Bronchial smooth muscle cell (primary cell): Measurements from ENCODE around the gene TRIM29. TPM values are rescaled to one million over a fixed set of nuclear protein-coding genes. Genes with fewer than 3 reads are reported as not detected.

Experiments used
- total RNA-seq: library from RNA; depleted of rRNA; stranded (reverse); fragments of >200 nt; gene quantifications from 2 replicates; pipeline ENCODE4 v1.2.1, GENCODE V29; 2014

TRIM29 gene
- total RNA-seq, result 0.16 and 0.94 TPM in 2 replicates

GRCh38 chr11:120137611-120138521, at the start of gene TRIM29:
TSS of gene TRIM29 (minus strand) at chr11:120138113. CDS start at chr11:120138031, 82 bp downstream.

Other genes starting within 250 kb of the TRIM29 start
- 38.1 and 40.4 TPM in 2 replicates for gene OAF, start 72.9 kb upstream of the TRIM29 start, total RNA-seq
- 0.09 TPM in 1 of 2 replicates, not detected in the other for gene POU2F3, start 102.0 kb upstream of the TRIM29 start, total RNA-seq
- gene TLCD5, start 187.2 kb upstream of the TRIM29 start, total RNA-seq, result 6.8 and 6.9 TPM in 2 replicates
- 62.3 and 69.2 TPM in 2 replicates for gene ARHGEF12, start 198.3 kb upstream of the TRIM29 start, total RNA-seq